GM19463 (cell line): ENCODE measurements around the gene ARFIP1.

ENCODE experiments used
- ATAC-seq: cut with Tn5 transposase; IDR thresholded peaks from one replicate; pipeline ENCODE4 v1.9.1; 2021; ENCODE audit warnings: mild to moderate bottlenecking, moderate library complexity; ENCODE audit not compliant: unreplicated experiment

Gene ARFIP1

GRCh38 chr4:152937336-152938236 lies 157.8 kb downstream of the ARFIP1 start:
- no peak for ATAC-seq

GRCh38 chr4:152938237-152938947 lies 158.6 kb downstream of the ARFIP1 start:
- ATAC-seq: no peak

GRCh38 chr4:152939621-152940020 lies 159.9 kb downstream of the ARFIP1 start:
- ATAC-seq: no peak

GRCh38 chr4:152940461-152940860 lies 160.7 kb downstream of the ARFIP1 start:
- no peak for ATAC-seq

- ATAC-seq: no peak
Measured at GRCh38 chr4:152941411-152941810, 161.7 kb downstream of the ARFIP1 start.

- no peak for ATAC-seq
Measured at GRCh38 chr4:152942346-152942745, 162.6 kb downstream of the ARFIP1 start.

- no peak for ATAC-seq
Measured at GRCh38 chr4:152943672-152944071, 163.9 kb downstream of the ARFIP1 start.

GRCh38 chr4:152944666-152945320 lies 165.0 kb downstream of the ARFIP1 start:
- ATAC-seq: no peak

GRCh38 chr4:152945639-152946038 lies 165.9 kb downstream of the ARFIP1 start:
- no peak for ATAC-seq

GRCh38 chr4:152946446-152946845 lies 166.7 kb downstream of the ARFIP1 start:
- no peak for ATAC-seq

GRCh38 chr4:152947311-152947710 lies 167.6 kb downstream of the ARFIP1 start:
- ATAC-seq: no peak

- ATAC-seq: no peak
Measured at GRCh38 chr4:152949930-152950329, 170.2 kb downstream of the ARFIP1 start.

- no peak for ATAC-seq
Measured at GRCh38 chr4:152950402-152951274, 170.9 kb downstream of the ARFIP1 start.

- no peak for ATAC-seq
Measured at GRCh38 chr4:152951348-152951747, 171.6 kb downstream of the ARFIP1 start.

GRCh38 chr4:152953514-152953913 lies 173.8 kb downstream of the ARFIP1 start:
- no peak for ATAC-seq

GRCh38 chr4:152954741-152955140 lies 175.0 kb downstream of the ARFIP1 start:
- no peak for ATAC-seq

GRCh38 chr4:152956147-152956546 lies 176.4 kb downstream of the ARFIP1 start:
- ATAC-seq: no peak

GRCh38 chr4:152956650-152957436 lies 177.1 kb downstream of the ARFIP1 start:
- ATAC-seq: no peak

GRCh38 chr4:152957437-152958171 lies 177.8 kb downstream of the ARFIP1 start:
- ATAC-seq: no peak
